ENCODE results near the gene COL16A1.

- TF ChIP-seq, protein P1, sequence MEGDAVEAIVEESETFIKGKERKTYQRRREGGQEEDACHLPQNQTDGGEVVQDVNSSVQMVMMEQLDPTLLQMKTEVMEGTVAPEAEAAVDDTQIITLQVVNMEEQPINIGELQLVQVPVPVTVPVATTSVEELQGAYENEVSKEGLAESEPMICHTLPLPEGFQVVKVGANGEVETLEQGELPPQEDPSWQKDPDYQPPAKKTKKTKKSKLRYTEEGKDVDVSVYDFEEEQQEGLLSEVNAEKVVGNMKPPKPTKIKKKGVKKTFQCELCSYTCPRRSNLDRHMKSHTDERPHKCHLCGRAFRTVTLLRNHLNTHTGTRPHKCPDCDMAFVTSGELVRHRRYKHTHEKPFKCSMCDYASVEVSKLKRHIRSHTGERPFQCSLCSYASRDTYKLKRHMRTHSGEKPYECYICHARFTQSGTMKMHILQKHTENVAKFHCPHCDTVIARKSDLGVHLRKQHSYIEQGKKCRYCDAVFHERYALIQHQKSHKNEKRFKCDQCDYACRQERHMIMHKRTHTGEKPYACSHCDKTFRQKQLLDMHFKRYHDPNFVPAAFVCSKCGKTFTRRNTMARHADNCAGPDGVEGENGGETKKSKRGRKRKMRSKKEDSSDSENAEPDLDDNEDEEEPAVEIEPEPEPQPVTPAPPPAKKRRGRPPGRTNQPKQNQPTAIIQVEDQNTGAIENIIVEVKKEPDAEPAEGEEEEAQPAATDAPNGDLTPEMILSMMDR (IDR thresholded peaks at IDR 0.05), result peak in 1 of 4 experiments; percentile 18
- TF ChIP-seq POLR2AphosphoS5 (IDR thresholded peaks at IDR 0.05) (no peak), POLR2A (IDR thresholded peaks at IDR 0.05) (no peak), EP300 (IDR thresholded peaks at IDR 0.05) (no peak)
Measured at GRCh38 chr1:31670593-31670964, 33.2 kb downstream of the COL16A1 start.

Data from sigmoid colon (tissue), 4 donors.